ENCODE measurements around the gene MPC2.
A peak's percentile ranks its signal among the peaks of the same experiment; 100 is the strongest.
"Not testable (repeated sequence)": the region's sequence is repeated elsewhere in the genome, so short reads cannot be mapped to it uniquely, and the experiment has no call there.

MPC2 gene

DNA sequence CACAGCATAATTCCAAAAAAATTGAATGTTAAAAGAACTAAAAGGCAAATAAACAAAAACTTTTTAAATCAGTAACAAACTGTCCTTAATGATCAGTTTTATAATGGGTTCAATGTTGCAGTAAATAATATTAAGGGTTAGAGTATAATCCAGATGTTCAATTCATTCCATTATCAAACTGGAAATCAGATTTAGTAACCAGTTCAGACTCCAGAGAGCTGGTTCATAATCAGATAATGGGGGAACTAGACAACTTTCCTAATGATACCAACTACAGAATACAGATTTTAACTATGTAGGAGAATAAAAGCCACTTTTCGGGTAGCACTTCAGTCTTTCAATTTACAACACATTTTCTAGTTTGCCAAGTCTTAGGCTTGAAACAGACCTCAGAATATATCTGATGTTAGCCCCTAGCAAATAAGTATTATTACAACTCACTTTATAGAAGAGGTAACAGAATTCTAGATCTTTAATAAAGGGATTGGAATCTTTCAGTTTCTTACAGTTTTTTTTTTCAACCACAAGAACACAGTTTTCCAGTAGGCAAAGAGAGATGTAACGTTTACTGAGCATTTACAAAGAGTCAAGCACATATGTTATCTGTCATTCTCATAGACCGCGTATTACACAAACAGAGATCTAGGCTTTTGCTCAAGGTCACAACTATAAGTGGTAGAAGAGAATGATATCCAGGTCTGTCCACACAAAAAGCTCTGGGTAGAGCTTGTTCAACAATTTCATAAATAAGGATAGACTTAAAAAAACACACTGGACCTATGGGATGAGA, 2.3 kb downstream of the MPC2 start:
- peak; percentile 8 for DNase-seq

DNA sequence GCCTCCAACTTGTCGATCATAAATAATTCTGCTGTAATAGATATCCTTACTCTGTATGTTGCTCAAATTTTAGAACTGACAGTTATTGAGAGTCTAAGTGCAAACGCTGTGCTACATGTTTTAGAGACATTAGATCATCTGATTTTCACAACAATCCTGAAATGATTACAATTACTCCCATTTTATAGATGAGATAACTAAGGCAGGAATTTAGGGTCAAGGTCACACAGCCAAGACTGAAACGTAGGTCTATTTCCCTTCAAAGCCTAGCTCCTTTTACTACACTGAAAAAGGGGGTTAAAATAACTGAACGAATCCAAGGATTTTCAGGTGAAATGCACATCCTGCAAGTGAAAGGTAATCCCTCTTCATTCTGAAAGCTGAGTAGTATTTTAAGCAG, 3.1 kb downstream of the MPC2 start:
- no peak for DNase-seq

DNA sequence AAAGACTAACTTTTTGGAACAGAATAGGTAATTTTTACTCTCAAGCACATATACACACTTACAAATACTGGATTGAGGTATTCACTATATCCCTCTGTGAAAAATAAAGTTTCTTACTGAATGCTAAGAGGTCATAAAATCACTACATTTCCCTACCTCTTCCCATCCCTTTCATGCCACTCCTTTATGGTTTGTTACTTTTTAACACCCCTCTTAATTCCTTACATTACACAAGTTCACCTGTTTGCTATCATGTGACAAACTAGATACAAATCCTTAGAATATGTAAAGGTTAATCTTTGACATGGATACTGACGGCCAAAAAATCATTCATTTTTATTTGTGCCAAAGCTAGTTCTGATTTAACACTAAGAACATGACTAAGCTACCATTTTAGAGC, 7.1 kb downstream of the MPC2 start:
- no peak for DNase-seq

- DNase-seq = not testable (repeated sequence)
These were observed 8.0 kb downstream of the MPC2 start for GRCh38 chr1:167928919-167929318.

- no peak for DNase-seq
These were observed 8.4 kb downstream of the MPC2 start for GRCh38 chr1:167928457-167928852.

DNA sequence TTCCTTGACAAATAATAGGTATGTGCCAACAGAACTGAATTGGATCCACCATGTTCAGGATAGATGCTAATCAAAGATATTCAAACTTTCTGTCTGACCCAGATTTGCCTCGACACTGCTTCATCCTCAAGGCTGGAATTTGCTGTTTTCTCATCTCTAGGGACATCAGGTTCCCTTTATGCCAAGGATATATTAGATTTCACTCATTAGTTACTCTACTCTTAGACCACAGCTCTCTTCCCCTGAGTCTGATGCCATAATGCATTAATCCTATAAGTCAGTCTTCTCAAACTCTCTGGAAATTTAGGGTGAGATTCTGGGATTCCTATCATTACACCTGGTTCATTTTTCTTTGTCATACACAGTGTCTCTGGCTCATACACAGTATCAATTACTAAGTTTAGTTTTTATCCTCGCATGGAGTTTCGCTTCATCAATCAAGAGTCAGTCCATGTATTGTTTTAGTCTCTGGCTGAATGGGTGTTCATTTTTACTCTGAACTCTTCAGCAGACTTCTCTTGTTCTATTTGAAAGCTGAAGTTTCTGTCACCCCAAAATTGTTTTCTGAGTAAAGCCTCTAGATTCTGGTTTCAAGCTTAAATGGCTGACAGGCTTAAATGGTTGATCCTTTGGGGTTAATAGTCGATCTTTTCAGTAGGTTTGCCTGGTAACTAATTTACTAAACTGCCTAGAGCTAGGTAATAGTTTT, 9.7 kb downstream of the MPC2 start:
- no peak for DNase-seq

DNA sequence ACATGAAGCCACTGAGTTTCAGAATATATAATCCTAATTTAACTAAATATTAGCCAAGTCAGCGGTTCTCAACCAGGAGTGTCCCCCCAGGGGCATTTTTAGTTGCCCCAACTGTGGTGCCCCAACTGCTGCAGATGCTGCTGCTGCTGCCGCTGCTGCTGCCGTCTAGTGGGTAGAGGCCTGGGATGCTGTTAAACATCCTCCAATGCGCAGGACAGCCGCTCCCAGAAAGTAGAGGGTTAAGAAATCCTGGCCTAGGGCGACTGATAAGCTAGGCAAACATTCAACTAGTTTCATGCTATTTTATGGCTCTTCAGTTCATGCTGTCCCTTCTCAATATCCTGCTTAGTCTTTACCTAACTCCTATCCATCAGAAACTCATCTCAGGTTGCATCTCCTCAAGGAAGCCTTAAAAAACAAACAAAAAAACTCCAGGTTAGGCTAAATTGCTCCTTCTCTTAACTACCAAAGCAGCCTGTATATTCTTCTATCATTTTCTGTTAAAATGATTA, 10.3 kb downstream of the MPC2 start:
- no peak for DNase-seq

GRCh38 chr1:167924543-167925231, 12.2 kb downstream of the MPC2 start:
- DNase-seq = no peak

- DNase-seq = no peak
These were observed 12.8 kb downstream of the MPC2 start for GRCh38 chr1:167924102-167924501.

GRCh38 chr1:167923324-167924056, 13.4 kb downstream of the MPC2 start:
- no peak for DNase-seq

DNA sequence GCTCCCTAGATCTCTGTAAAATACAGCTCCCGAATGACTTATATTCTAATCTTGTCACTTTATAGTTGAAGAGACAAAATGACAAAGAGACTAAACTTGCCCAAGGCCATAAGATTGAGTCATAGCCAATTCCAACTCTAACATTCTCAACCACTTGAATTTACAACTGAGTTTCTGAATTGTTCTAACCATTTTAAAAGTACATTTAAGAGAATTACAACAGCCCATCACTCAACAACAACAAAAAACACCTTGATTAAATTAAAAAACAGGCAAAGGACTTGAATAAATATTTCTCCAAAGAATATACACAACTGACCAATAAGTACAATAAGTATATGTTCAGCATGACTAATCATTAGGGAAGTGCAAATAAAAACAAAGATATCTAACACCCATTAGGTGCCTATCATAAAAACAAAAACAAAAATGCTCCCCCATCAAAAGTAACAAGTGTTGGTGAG, 14.2 kb downstream of the MPC2 start:
- no peak for DNase-seq

DNA sequence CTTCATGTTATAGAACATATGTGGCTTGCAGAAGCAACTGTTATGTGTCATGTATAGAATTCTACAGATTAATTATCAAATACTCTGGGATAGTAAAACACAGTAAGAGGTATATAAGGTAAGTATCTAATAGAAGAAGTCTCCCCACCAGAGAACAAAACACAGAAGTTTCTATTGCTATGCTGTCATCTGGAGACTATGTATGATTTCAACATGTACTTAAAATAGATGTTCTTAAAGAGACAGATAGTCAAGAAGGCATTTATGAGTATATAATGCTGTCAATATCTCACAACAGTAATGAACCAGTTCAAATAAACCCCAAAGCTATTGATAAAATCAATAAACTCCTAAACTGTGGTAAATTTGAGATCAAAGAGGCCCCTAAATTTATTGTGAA, 14.8 kb downstream of the MPC2 start:
- DNase-seq = no peak

DNA sequence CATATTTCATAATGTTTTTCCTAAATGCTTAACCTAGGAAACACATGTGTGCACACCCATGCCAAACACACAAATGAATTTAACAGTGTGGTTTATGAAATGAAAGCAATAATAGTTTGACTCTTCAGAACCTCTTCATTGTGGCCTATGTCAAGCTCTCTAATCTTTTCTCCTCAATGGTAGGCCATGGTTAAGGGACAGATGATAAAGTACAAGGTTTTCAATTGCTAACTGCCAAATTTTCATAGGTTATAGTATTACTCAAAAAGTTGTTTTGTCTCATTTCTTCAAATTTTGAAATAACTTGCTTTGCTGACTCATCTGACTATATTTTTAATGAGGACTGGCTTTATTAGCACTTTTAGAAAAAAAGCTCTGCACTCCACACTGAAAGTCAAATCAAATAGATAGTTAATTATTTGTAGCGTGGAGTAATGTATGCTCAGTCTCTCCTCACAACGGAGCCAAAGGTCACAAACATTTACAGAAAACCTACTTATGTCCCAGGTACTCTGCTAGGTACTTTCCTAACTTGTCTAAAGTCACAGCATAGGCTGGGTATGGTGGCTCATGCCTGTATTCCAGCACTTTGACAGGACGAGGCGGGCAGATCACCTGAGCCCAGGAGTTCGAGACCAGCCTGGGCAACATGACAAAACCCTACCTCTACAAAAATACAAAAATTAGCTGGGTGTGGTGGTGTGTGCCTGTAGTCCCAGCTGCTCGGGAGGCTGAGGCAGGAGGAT, 19.9 kb downstream of the MPC2 start:
- no peak for DNase-seq

DNA sequence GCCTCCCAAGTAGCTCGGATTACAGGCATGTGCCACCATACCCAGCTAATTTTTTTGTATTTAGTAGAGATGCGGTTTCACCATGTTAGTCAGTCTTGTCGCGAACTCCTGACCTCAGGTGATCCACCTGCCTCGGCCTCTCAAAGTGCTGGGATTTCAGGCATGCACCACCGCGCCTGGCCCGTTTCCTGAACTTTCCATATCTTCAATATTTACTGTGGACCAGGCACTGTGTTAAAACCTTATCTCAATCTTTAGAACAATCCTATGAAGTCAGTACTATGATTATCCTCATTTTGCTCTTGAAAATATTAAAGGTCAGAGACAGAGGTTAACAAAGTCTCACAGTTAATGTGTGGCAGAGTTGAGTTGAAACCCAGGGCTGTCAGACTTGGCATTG, 21.3 kb downstream of the MPC2 start:
- DNase-seq = no peak

GRCh38 chr1:167913895-167914496, 22.9 kb downstream of the MPC2 start, which contains the start of gene ADCY10:
Gene ADCY10 (minus strand): TSS chr1:167914134. CDS start chr1:167905140, 8,994 bp downstream.
- DNase-seq = no peak

DNA sequence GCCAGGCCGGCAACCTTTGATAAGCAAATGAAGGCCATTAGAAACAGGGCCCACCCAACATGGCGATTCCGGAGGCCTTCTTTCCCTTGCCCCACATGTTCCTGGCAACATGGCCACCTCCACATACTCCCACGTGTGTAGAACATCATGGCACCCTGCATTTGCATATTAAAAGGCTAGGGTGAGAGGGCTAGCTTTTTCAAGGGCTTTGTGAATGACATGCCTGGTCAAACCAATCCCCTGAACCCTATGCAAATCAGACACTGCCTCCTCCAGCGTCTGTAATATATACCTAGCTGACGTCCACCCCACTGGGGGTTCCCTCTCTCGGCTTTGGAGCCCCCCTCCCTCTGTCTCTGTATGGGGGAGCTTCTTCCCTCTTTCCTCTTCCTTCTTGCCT, 24.6 kb downstream of the MPC2 start:
- no peak for DNase-seq

DNA sequence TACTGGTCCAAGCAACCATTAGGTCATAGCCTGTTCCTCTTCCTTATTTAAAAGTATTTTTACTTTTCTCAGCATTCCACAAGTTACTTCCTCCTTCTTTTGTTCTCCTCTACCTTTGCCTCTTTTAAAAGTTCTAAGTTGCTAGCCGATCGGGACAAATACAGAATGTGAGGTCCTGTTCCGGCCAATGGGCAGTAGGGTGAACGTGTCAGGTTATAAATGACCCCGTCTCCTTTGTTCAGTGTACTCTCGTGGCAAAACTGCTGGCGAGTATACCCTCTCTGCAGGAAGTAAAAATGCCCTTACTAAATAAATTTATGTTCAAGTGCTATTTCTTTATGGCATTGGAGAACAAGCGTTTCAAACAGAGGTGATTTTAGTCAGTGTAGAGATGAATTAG, 25.5 kb downstream of the MPC2 start:
- no peak for DNase-seq

GRCh38 chr1:167910530-167910929, 26.3 kb downstream of the MPC2 start:
- no peak for DNase-seq

- no peak for DNase-seq
These were observed 27.1 kb downstream of the MPC2 start for GRCh38 chr1:167909691-167910180.

DNA sequence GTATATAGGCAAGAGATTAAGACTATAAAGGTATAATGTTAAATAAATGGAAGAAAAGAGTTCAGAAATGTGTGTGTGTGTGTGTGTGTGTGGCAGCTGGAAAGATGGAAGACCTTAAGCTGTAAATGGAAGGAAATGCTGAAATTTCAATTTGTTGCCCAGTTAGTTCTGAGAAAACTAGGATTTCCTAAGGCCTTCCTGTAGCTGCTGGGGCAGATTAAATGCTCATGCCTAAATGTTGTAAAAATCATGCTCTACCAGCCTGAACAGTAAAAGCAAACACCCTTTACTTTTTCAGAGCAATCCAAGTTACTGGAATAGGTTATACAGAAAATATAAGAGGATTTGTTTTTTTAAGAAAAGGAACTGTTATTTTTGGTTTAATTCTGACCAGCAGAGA, 31.2 kb downstream of the MPC2 start:
- DNase-seq = no peak

GRCh38 chr1:167905182-167905581, 31.7 kb downstream of the MPC2 start:
- no peak for DNase-seq

All from CD4-positive, alpha-beta T cell treated with Interleukin-17A for 1 hour (primary cell).